SJSA1 (cell line): ENCODE measurements around the gene RALBP1. TPM values are rescaled to one million over a fixed set of nuclear protein-coding genes. Genes with fewer than 3 reads are reported as not detected.
"Not testable (repeated sequence)": the region's sequence is repeated elsewhere in the genome, so short reads cannot be mapped to it uniquely, and the experiment has no call there.

Experiments used
- DNase-seq, 2 experiments: peaks; one replicate each; pipeline ENCODE4 v3.0.0-alpha.2; 2015 to 2020; ENCODE audit warnings: low spot score in 2 of 2, low read depth in 1 of 2
- H3K27ac ChIP-seq: fragments of 250-450 bp; sonication (Bioruptor Pico); 2 replicates; pipeline ENCODE4 v1.5.1; 2020; ENCODE audit warnings: mild to moderate bottlenecking, moderate library complexity
- H3K27me3 ChIP-seq: fragments of 250-450 bp; sonication (Bioruptor Pico); replicated peaks from 2 replicates; pipeline ENCODE4 v1.5.1; 2020; ENCODE audit warnings: mild to moderate bottlenecking, moderate library complexity
- H3K36me3 ChIP-seq: fragments of 250-450 bp; sonication (Bioruptor Pico); 2 replicates; pipeline ENCODE4 v1.5.1; 2020; ENCODE audit warnings: mild to moderate bottlenecking
- H3K4me1 ChIP-seq: fragments of 250-450 bp; sonication (Bioruptor Pico); replicated peaks from 2 replicates; pipeline ENCODE4 v1.6.1; 2021; ENCODE audit warnings: mild to moderate bottlenecking
- H3K4me3 ChIP-seq: fragments of 250-450 bp; sonication (Bioruptor Pico); 2 replicates; pipeline ENCODE4 v1.5.1; 2020; ENCODE audit warnings: mild to moderate bottlenecking
- H3K9me3 ChIP-seq: fragments of 250-450 bp; sonication (Bioruptor Pico); replicated peaks from 2 replicates; pipeline ENCODE4 v1.5.1; 2020; ENCODE audit warnings: mild to moderate bottlenecking
- total RNA-seq: library from RNA; depleted of rRNA; stranded (reverse); fragments of >200 nt; shearing (Covaris generic); gene quantifications from 2 replicates; pipeline ENCODE4 v1.2.3, GENCODE V29; 2014; rRNA removed

RALBP1 gene
- 85.3 and 104 TPM in 2 replicates for total RNA-seq

GRCh38 chr18:9474983-9475642 is at the start of gene RALBP1:
RALBP1 (plus strand) TSS chr18:9475513; CDS start chr18:9513046, 37,533 bp downstream.
- Histone ChIP-seq H3K4me3 (peak within 1 kb of the TSS; percentile 88), H3K4me1 (peaks cover 13% of the 10 kb centered on the region), H3K36me3 (peaks cover 12% of the 10 kb centered on the region), H3K27me3 (no peaks in the 10 kb centered on the region), H3K27ac (peak within 1 kb of the TSS; percentile 72), H3K9me3 (no peaks in the 10 kb centered on the region)
- peak; percentile 100 for DNase-seq

GRCh38 chr18:9426753-9427152 is 48.6 kb upstream of the RALBP1 start:
- no peak for DNase-seq
- no peaks in the 10 kb centered on the region for H3K27me3 ChIP-seq
- no peaks in the 10 kb centered on the region; the same call in 1 of the 2 replicates for H3K9me3 ChIP-seq
- H3K4me1 ChIP-seq = peaks cover 7% of the 10 kb centered on the region
- H3K4me3 ChIP-seq = no peak overlapping the region
- H3K36me3 ChIP-seq = no peaks in the 10 kb centered on the region
- H3K27ac ChIP-seq = no peak overlapping the region

- no peaks in the 10 kb centered on the region; the same call in 1 of the 2 replicates for H3K9me3 ChIP-seq
- no peak overlapping the region for H3K4me3 ChIP-seq
- peaks cover 7% of the 10 kb centered on the region for H3K4me1 ChIP-seq
- H3K27me3 ChIP-seq = no peaks in the 10 kb centered on the region
- DNase-seq = no peak
- no peak overlapping the region for H3K27ac ChIP-seq
- H3K36me3 ChIP-seq = no peaks in the 10 kb centered on the region
Measured at GRCh38 chr18:9428301-9428706, 47.0 kb upstream of the RALBP1 start.

- Histone ChIP-seq H3K27me3 (no peaks in the 10 kb centered on the region), H3K4me1 (peaks cover 7% of the 10 kb centered on the region), H3K9me3 (no peaks in the 10 kb centered on the region; the same call in 1 of the 2 replicates), H3K4me3 (no peak overlapping the region), H3K36me3 (no peaks in the 10 kb centered on the region), H3K27ac (no peak overlapping the region)
- no peak for DNase-seq
Measured at GRCh38 chr18:9428862-9429661, 46.3 kb upstream of the RALBP1 start.

GRCh38 chr18:9429662-9429993 is 45.7 kb upstream of the RALBP1 start:
- peak in 1 of 2 experiments; percentile 60 for DNase-seq
- Histone ChIP-seq H3K27me3 (no peaks in the 10 kb centered on the region), H3K4me1 (peaks cover 7% of the 10 kb centered on the region), H3K9me3 (no peaks in the 10 kb centered on the region; the same call in 1 of the 2 replicates), H3K27ac (0 out of 2 replicates have a peak overlapping the region, but pooled peaks have one; percentile 26), H3K36me3 (no peaks in the 10 kb centered on the region), H3K4me3 (no peak overlapping the region)

- not testable (repeated sequence) for H3K4me1 ChIP-seq, H3K4me3 ChIP-seq, H3K27me3 ChIP-seq, H3K9me3 ChIP-seq, H3K36me3 ChIP-seq, H3K27ac ChIP-seq, DNase-seq
Measured at GRCh38 chr18:9430315-9430714, 45.0 kb upstream of the RALBP1 start.

GRCh38 chr18:9431296-9431695 is 44.0 kb upstream of the RALBP1 start:
- Histone ChIP-seq H3K4me1 (peaks cover 7% of the 10 kb centered on the region), H3K27ac (no peak overlapping the region), H3K4me3 (no peak overlapping the region), H3K36me3 (no peaks in the 10 kb centered on the region), H3K27me3 (no peaks in the 10 kb centered on the region), H3K9me3 (no peaks in the 10 kb centered on the region; the same call in 1 of the 2 replicates)
- peak in 1 of 2 experiments; percentile 22 for DNase-seq

GRCh38 chr18:9433122-9433521 is 42.2 kb upstream of the RALBP1 start:
- H3K4me1 ChIP-seq = peaks cover 11% of the 10 kb centered on the region
- H3K27me3 ChIP-seq, H3K27ac ChIP-seq, DNase-seq, H3K4me3 ChIP-seq, H3K36me3 ChIP-seq, H3K9me3 ChIP-seq: not testable (repeated sequence)

GRCh38 chr18:9433671-9434121 is 41.6 kb upstream of the RALBP1 start:
- H3K36me3 ChIP-seq = no peaks in the 10 kb centered on the region
- H3K27ac ChIP-seq = no peak overlapping the region
- H3K4me3 ChIP-seq = no peak overlapping the region
- no peaks in the 10 kb centered on the region for H3K27me3 ChIP-seq
- DNase-seq = no peak
- peaks cover 11% of the 10 kb centered on the region for H3K4me1 ChIP-seq
- no peaks in the 10 kb centered on the region for H3K9me3 ChIP-seq

GRCh38 chr18:9434122-9434701 is 41.1 kb upstream of the RALBP1 start:
- peak in 1 of 2 experiments; percentile 32 for DNase-seq
- Histone ChIP-seq H3K27me3 (no peaks in the 10 kb centered on the region), H3K4me3 (no peak overlapping the region), H3K9me3 (no peaks in the 10 kb centered on the region), H3K27ac (no peak overlapping the region), H3K4me1 (peaks cover 7% of the 10 kb centered on the region), H3K36me3 (no peaks in the 10 kb centered on the region)

- no peaks in the 10 kb centered on the region for H3K27me3 ChIP-seq
- peaks cover 4% of the 10 kb centered on the region; the same call in 1 of the 2 replicates for H3K4me1 ChIP-seq
- H3K36me3 ChIP-seq = no peaks in the 10 kb centered on the region
- no peaks in the 10 kb centered on the region for H3K9me3 ChIP-seq
- DNase-seq = peak in 1 of 2 experiments; percentile 18
- no peak overlapping the region for H3K27ac ChIP-seq
- no peak overlapping the region for H3K4me3 ChIP-seq
Measured at GRCh38 chr18:9435041-9435440, 40.3 kb upstream of the RALBP1 start.

GRCh38 chr18:9436206-9436929 is 38.9 kb upstream of the RALBP1 start:
- H3K36me3 ChIP-seq = no peaks in the 10 kb centered on the region
- no peak for DNase-seq
- H3K4me3 ChIP-seq = no peak overlapping the region
- no peak overlapping the region for H3K27ac ChIP-seq
- H3K4me1 ChIP-seq = peaks cover 4% of the 10 kb centered on the region; the same call in 1 of the 2 replicates
- H3K9me3 ChIP-seq = no peaks in the 10 kb centered on the region
- no peaks in the 10 kb centered on the region for H3K27me3 ChIP-seq

- Histone ChIP-seq H3K9me3 (no peaks in the 10 kb centered on the region), H3K27ac (no peak overlapping the region), H3K4me3 (no peak overlapping the region), H3K36me3 (no peaks in the 10 kb centered on the region), H3K4me1 (peaks cover 4% of the 10 kb centered on the region; the same call in 1 of the 2 replicates), H3K27me3 (no peaks in the 10 kb centered on the region)
- DNase-seq = no peak
Measured at GRCh38 chr18:9437021-9437437, 38.3 kb upstream of the RALBP1 start.
